Myocyte (in vitro differentiated cells): Measurements from ENCODE around the gene ZMYND10. TPM values are rescaled to one million over a fixed set of nuclear protein-coding genes. Genes with fewer than 3 reads are reported as not detected.

Experiments
- DNase-seq: peaks from one replicate; pipeline ENCODE4 v3.0.0-alpha.2; 2012; ENCODE audit warnings: low read depth
- total RNA-seq: library from RNA; depleted of rRNA; stranded (reverse); fragments of >200 nt; gene quantifications from 2 replicates; pipeline ENCODE4 v1.2.3, GENCODE V29; 2014

The ZMYND10 gene
- total RNA-seq, 1 donor from 2014 or later, result 0.19 TPM

DNA sequence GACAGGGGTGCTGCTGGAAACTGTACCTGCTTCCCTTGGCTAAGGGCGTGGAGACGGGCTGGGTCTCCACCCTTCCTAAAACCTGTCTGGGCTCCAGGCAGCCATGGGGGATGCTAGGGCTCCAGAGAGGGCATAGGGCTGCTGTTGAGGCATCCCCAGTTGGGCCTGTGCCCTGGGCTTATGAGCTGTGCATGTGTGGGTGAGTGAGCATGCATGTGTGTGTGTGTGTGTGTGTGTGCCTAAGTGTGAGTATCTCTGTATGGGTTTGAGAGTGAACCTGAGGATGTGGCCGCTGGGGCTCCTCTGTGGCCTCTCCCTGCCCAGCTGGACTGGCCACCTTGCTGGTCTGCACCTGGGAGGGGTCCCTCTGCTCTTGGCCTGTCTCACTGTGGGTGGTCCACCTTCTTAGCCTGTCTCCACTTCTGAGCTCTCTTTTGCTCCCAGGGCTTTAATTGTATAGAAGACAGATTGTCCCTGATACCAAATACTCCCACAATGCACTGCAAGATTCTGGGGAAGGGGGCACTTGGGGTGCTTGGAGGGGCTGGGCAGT, 25.7 kb upstream of the ZMYND10 start:
- no peak for DNase-seq

DNA sequence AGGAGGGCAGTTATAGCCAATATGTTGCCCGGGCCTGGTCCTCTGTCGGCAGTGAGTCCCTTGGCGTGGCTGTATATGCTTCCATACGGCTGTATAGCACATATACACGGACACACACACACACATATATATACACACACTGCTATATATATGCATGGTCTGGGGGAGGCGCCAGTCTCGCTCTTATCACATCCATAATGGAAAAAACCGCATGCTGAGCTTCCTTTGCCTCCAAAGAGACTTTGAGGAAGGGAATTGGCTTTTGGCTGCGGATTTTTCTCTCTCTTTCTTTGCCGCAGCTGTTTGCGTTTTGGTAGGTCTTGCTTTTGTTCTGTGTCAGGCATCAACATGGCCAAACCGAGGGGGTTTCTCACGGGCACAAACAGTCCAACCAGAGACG, 25.1 kb upstream of the ZMYND10 start:
- no peak for DNase-seq

DNA sequence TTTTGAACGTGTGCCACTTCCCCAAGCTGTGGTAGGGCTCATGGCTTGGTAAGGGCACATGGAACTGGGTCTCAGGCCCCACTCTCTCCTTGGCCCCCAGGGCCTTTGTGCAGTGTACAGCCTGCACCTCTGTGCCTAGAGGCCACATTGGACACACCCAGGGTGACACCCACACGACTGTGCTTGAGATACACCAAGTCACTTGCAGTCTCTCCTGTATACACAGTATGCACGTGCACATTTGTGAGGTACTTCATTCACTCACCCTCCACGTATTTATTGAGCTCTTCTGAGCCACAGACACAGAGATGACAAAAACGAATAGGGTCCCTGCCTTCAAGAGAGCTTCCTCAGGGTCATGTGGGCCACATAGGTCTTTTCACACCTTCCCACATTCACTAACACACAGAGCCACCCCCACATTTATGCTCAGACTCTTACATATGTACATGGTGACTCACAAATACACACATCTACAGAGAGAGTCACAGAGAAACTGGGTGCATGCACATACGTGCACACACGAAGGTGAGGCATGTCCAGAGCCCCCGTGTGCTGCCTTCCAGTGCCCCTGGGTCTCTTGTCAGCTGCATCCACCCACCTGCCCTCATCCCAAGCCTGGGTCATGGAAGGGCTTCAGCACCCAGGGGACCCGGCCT, 23.6 kb upstream of the ZMYND10 start:
- no peak for DNase-seq

DNA sequence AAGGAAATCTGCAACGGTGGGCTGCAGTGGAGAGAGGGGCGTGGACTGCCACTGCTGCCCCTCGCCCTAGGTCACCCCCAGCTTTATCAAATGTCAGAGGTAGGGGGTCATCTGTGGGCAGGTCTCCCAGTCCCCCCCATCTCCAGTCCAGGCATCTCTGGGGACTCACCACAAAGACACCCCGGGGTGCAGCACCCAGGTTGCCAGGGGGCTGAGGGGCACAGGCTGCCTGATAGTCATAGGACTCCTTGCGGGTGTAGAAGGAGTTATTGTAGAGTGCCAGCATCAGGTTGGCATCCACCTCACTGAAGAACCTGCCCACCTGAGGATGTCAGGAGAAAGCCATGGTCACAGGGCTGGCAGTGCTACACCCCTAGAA, 20.3 kb upstream of the ZMYND10 start:
- no peak for DNase-seq

DNA sequence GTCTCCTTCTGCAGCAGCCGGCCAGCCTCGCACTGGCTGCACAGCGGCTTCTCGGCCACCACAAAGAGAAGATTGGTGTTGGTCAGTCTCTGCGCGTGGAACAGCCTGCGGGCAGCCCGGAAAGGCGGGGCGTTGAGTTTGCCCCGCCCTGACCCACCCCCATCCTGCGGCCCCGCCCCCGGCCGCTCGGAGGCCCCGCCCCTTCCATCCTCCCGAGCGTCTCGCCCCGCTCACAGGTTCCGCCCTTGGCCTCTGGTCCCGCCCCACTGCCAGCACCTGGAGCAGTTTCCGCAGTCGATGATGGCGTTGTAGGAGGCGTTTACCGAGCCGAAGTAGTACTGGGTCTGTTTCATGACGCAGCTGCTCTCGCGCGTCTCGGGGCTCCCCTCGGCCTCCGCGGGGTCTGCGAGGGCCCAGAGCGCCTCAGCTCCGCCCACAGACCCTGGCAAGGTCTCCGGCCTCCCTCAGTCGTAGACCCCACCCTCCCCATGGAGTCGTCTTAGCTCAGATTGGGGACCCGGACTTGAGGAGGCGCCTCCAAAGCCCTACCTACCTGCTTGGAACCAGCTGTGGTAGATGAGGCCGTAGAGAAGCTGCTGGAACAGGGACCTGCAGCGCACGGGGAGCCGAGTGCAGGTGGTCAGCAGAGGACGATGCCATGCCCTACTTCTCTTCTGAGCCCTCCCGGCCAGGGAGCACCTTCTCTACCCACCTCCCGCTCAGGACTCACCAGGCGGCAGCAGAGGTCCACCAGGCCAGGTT, 19.7 kb upstream of the ZMYND10 start:
- no peak for DNase-seq

DNA sequence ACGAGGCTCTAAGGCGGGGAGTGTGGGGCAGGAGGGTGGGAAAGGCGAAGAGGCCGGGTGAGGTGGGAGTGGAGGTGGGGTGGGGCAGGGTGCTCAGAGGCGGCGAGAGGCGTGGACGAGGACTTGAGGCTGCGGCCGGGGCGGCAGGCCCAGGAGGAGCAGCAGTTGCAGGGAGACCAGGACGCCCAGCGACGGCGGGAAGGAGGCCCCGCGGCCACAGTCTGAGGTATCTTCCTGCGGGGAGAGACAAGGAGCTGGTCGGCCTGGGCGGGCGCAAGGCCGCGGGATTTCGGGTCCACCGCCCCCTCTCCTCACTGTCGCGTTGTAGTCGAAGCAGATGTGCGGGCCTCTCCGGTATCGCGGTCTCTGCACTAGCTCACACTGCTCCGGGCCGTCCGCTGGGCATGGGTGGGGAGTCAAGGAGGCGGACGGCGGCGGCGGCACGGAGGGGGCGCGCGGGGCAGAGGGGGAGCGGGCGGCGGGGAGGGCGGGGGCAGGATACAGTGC, 19.1 kb upstream of the ZMYND10 start:
- DNase-seq, result no peak

DNA sequence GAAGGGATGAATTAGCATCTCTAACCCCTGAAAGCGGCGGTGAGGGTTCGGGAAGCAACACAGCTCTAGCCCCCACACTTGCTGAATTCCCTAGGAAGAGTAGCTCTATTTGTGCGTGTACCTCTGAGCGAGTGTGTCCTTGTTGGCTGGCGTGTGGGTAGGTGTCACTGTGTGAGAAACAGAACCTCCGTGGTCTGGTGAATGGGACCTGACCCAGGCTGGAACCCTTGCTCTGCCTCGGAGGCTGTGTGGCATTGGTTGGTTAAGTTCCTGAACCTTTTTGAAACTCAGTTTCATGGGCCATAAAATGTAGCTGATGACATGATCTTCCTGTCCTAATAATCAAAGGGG, 14.2 kb upstream of the ZMYND10 start:
- DNase-seq, result no peak

DNA sequence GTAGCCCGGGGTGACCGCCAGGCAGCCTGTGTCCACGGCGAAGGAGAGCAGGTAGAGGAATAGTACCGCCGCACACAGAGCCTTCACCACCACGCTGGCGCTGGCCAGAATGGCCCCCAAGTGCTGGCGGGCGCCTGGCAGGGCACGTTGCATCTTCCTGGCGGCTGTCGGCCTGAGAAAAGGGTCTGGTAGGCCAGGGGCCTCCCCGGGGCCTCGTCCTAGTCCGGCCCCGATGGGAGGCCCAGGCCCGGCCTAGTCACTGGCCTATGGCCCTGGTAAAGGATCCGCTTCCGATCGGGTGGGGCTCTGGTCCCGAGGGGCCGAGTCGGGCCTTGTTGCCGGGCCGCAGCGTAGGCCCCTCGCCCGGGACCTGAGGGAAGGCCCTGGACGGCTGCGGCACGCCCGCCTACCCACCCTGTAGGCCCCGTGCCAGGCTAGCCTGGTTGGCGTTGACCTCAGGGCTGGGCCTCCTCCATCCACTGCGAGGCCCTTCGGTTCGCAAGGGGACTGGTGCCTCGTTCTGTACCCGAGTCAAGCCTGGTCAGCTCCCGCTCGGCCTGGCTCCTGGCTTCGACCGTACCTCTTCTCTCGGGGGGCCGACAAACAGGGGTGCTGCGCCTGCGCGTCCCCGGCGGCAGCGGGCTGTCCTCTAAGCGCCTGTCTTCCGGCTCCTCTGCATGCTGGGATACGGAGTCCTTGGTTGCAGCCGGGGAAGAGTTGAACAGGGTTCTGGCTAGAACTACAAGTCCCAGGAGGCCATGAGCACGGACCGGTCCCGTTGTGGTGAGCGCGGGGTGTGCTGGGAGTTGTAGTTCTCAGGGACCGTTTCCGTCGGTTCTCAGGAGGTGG, 13.6 kb upstream of the ZMYND10 start, which contains the start of gene TMEM115:
Gene TMEM115 (minus strand): TSS at position 611 of the 849 bp plus-strand sequence. CDS start 458 bp downstream, at position 153.
- DNase-seq, result peak; percentile 99

DNA sequence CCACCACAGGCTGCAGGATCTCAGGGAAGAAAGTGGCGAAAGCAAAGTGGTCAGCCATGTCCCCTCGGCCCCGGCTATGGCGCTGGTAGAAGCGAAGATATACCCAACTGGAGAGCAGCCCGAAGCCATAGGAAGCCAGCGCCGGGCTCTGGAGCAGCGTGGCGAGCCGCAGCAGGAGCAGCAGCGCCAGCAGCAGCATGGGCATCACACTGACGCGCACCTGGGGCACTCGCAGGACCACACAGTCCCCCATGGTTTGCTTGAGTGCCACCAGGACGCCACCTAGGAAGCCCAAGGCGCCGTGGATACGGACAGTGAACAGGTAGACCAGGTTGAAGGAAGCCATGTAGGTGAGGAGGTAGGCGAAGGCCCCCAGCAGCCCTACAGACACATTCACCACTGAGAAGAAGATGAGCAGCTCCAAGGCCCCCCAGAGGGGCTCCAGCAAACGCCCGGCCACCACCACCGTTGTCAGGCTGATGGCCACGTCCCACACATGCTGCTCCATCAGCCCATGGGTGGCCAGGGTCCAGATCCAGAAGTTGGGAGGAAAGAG, 12.9 kb upstream of the ZMYND10 start:
- no peak for DNase-seq

DNA sequence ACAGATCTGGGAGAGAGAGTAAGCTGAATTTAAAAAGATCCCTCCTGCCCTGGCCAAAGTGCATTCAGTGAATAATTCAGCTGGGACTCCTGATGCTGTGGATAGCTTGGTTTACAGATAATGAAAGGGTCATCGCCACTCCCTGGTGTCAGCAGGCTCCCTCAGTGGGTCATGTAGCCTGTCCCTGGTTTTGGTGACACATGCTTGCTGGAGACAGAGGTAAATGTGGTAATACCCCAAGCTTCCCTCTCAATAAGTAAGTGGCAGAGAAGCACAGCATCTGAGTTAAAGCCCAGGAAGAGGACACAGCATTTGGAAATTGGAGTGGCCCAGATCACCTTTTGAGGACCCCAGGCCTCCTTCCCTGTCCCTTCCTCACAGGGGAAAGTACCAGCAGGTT, 11.9 kb upstream of the ZMYND10 start:
- DNase-seq, result no peak

DNA sequence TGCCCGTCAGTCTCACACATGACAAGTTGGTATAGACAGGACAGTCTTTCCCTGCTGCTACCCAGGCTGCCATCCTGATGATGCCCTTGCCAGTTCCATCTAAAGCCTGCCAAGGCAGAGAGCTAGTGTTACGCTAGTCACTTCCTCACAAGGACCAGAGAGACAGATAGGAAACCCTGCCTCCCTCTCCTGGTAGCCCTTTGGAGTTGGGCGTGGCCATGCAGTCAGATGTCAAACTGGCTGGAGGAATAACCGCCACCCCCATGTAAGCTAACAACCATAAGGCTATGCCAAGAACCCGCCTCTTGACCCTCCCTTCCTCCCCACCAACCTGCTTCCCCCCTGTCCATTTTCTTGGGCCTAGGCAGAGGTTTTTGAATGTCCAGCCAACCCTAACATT, 11.0 kb upstream of the ZMYND10 start:
- peak; percentile 40 for DNase-seq

DNA sequence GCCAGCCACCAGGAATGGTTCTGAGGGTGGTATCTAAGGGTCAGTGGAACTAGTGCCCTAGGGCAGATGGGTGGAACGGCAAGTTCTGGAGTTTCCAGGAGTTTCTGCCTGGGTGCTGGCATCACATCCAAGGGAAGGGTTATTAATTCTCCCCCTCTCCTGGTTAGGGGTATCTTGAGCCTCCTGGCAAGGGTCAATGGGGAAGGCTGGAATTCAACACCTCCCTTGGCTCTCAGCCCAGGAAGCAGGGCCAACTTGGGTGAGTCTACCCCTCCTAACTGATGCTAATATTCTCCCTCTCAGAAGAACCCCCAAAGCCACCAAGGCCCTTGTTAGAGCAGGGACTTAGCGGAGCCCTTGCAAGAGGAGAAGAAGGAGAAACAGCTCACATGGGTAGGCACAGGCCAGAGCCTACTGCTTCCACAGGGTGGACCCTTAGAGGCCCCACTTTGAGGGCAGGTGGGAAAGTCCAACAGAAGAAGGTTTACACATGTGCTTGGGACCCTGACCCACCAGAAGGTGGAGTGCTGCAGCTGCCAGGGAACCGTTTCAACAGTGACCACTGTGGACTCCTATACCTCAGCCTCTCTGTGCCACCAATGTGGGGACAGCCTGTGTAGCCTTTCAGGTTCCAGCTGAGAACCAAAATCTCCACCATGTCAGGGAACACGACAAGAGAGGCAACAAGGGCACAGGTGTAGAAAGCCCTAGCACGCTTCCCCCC, 10.5 kb upstream of the ZMYND10 start:
- no peak for DNase-seq

DNA sequence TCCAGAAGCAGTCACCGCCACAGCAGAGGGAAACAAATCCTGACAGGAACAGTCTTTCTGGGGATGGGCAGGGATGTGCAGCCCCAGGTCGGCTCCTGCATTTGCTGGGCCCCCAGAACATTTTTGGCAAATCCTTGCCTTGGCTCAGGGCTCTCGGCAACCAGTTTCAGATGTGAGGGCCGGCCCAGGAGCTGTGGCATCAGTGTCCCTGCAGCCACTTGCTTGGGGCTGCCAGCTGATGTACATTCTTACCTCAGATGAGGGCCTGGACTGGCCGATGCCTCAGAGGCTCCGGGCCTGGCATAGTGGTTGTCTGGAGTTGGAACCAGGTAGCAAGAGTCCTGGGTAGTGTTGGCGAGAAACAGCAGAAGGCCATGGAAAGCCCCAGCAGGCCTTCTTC, 9.3 kb upstream of the ZMYND10 start:
- no peak for DNase-seq

DNA sequence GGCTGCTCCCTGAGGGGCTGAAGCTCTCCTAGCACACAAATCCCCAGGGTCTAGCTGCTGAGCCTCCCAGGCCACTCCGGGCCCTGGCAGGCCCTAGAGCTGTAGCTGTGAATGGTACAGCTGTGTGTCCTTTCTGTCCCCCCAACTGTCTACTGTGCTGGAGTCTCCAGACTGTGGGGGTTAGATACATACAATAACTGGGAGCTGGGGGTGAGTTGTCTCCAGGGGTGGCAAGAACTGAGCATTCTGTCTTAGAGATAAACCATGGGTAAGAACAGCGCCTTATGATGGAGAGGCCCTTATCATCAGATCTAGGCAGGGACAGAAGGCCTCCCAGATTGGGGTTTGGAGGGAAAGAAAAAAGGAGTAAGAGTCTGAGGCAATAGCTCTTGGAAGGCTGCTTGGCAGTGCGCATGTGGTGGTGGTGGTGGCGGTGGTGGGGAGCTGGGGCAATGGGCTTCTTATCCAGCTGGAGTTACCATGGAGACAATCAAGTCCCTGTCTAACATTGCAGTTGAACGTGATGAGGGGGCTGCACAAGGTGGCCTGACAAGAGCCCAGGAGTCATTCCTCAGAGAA, 8.7 kb upstream of the ZMYND10 start:
- no peak for DNase-seq

DNA sequence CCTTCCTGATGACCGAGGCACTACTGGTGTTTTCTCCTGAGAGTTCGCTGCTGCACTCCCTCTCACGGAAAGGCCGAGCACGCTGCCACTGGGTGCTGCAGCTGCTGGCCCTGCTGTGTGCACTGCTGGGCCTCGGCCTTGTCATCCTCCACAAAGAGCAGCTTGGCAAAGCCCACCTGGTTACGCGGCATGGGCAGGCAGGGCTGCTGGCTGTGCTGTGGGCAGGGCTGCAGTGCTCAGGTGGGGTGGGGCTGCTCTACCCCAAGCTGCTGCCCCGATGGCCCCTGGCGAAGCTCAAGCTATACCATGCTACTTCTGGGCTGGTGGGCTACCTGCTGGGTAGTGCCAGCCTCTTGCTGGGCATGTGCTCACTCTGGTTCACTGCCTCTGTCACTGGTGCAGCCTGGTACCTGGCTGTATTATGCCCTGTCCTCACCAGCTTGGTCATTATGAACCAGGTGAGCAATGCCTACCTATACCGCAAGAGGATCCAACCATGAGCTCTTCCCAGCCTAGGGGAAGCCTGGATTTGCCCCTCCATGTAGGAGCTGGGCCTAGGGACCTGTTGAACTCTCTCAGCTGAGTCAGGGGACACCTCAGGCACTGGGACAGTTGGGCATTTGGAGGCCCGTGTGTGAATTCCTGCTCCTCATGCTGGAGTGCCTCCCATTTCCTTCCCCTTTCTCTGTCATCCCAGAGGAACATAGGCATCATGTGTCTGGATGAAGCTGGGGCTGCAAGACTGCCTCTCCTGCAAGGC, 7.9 kb upstream of the ZMYND10 start:
- no peak for DNase-seq

DNA sequence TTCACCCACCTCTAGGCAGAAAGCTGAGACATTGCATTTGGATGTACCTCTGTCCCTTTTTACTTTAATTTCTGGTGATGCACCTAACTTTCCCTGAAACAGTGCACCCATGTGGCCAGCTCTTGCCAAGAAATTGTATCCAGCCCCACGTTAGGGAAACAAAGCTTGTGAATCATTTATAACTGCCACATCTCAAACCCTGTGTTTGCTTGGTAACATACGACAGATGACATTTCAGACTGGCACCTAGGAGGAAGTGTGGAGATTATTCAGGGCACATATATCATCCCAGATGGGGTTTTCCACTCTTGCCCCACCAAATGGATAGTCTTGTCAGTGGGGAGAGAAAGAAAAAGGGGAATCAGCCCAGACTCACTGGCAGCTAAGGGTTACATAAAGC, 7.2 kb upstream of the ZMYND10 start:
- no peak for DNase-seq

DNA sequence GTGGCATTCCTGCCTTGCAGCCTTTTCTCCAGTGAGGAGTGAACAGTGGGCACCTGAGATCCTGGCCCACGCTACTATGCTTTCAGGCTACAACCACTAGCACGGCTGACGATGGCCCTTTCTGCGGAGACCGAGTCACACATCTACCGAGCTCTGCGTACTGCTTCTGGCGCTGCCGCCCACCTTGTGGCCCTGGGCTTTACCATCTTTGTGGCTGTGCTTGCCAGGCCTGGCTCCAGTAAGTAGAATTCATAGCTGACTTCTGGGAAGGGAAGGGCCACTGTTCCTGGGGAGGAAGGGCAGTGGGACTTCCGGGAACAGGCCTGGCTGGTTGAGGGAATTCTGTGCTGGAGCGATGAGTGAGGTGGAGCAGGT, 5.8 kb upstream of the ZMYND10 start:
- DNase-seq, result no peak

DNA sequence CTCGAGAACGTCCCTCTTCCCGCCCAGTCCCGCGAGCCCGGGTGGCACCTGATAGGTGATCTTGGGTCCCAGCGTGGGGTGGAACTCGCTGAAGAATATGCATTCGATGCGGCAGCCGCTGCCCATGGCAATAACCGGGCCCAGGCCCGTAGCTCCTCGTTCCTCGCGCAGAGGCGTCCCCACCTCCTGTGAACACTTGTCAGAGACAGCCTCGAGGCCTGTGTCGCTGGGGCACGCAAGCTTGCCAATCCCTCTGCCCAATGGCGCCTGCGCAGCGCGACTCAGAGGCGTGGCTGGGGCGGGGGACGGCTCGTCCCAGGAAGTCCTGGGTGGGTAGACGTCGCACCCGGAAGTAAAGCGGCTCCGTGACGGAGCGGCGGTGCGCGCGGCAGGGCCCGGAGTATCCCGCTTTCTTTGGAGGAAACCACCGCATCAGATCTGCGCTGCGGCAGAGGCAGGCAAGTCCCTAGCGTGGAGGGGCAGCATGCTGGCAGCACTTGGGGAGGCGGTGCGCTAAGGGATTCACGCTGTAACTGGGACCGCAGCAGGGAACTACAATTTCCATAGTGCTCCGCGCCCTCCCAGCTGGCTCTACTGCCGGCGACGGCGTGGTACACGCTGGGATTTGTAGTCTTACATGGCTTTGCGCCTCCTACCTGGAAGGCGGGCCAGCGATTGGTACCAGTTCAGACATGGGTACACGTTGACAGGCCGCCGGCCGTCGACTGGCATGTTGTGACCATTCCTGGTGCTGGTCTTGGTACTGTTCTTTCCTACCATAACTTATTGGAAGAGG, 5.2 kb upstream of the ZMYND10 start, which contains the start of the genes CYB561D2 and NPRL2:
Gene CYB561D2 (plus strand): TSS at position 336 of the 796 bp plus-strand sequence. CDS start 572 bp downstream, outside the sequence.
Gene NPRL2 (minus strand): TSS at position 249 of the 796 bp plus-strand sequence. CDS start 123 bp downstream, at position 126.
- DNase-seq, result peak; percentile 97

DNA sequence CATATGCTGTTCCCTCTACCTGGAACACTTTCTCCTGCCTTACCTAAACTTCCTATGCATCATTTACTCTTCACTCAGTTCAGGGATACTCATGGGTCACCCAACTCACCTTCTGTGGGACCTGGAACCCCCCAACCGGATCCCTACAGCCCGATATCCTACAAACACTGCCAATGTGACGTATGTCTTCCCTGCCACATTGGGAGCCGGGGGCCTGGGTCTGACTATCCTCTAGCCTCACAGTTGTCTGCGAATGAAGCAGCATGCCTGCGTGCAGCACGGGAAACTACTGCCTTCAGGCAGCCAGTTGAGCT, 4.6 kb upstream of the ZMYND10 start:
- DNase-seq, result no peak
